ENCODE data around the gene PSME3. TPM values are rescaled to one million over a fixed set of nuclear protein-coding genes. Genes with fewer than 3 reads are reported as not detected.

Gene PSME3
- total RNA-seq, 1 experiment from 2014 or later: 107 TPM

- intact Hi-C loops (cut with micrococcal nuclease): no loop called here
- peaks cover 39% of the 10 kb centered on the region for H3K79me2 ChIP-seq (ENCODE audit: low read length)
- H2AFZ ChIP-seq (ENCODE audit: low read length): no peak overlapping the region
- no peak for ATAC-seq
- H3K9me2 ChIP-seq (replicated peaks; ENCODE audit: low read length): no peaks in the 10 kb centered on the region
- H3K27ac ChIP-seq (ENCODE audit: low read length): no peak overlapping the region
- no peak overlapping the region for H3K4me3 ChIP-seq (ENCODE audit: low read length)
- H3K9ac ChIP-seq (ENCODE audit: low read length): no peak overlapping the region
- no peak for DNase-seq
- ChIA-PET CTCF (no interaction called here), POLR2A (ENCODE audit: unreplicated experiment) (no interaction called here)
- no peaks in the 10 kb centered on the region for H3K27me3 ChIP-seq (ENCODE audit: low read length)
- no peak overlapping the region for H3K4me2 ChIP-seq (ENCODE audit: low read length)
- no peaks in the 10 kb centered on the region for H3F3A ChIP-seq (ENCODE audit: low read length, unreplicated experiment)
- H3K36me3 ChIP-seq (ENCODE audit: low read depth, low read length): peaks cover 2% of the 10 kb centered on the region; the same call in 1 of the 2 replicates
- TF ChIP-seq CTCF (conservative IDR thresholded peaks at IDR 0.05; ENCODE audit: low read depth, low read length) (no peak), EZH2 (IDR thresholded peaks at IDR 0.05; ENCODE audit: low read length, unreplicated experiment) (no peak), EZH2phosphoT487 (IDR thresholded peaks at IDR 0.05; ENCODE audit: borderline replicate concordance, low read length) (no peak)
- H4K20me1 ChIP-seq (ENCODE audit: low read length): no peaks in the 10 kb centered on the region
- no TSS peak for BruUV-seq (replicated peaks)
- peaks cover 12% of the 10 kb centered on the region for H3K4me1 ChIP-seq (ENCODE audit: insufficient read depth, low read length)
- no peaks in the 10 kb centered on the region for H3K9me3 ChIP-seq (ENCODE audit: low read length)
Measured at GRCh38 chr17:42830971-42831370, 2.2 kb upstream of the PSME3 start.

- CTCF ChIA-PET: interaction anchor here (0.6 kb wide), 1 partner anchor 530 kb away, joined by 3 read pairs; no protein-coding TSS in a partner anchor
- intact Hi-C loops (cut with micrococcal nuclease): no loop called here
- peaks cover 45% of the 10 kb centered on the region for H3K79me2 ChIP-seq (ENCODE audit: low read length)
Measured at GRCh38 chr17:42832213-42832933, 824 bp upstream of the PSME3 start.

More at GRCh38 chr17:42832213-42832933, 824 bp upstream of the PSME3 start:
- Histone ChIP-seq H3K4me3 (ENCODE audit: low read length) (peak overlapping the region; percentile 96), H3K4me1 (ENCODE audit: insufficient read depth, low read length) (peaks cover 12% of the 10 kb centered on the region), H4K20me1 (ENCODE audit: low read length) (no peaks in the 10 kb centered on the region), H3K9ac (ENCODE audit: low read length) (peak overlapping the region; percentile 99), H3K9me3 (ENCODE audit: low read length) (no peaks in the 10 kb centered on the region), H3K27ac (ENCODE audit: low read length) (peak overlapping the region; percentile 75), H2AFZ (ENCODE audit: low read length) (peak overlapping the region; percentile 89), H3K9me2 (replicated peaks; ENCODE audit: low read length) (no peaks in the 10 kb centered on the region), H3K27me3 (ENCODE audit: low read length) (no peaks in the 10 kb centered on the region), H3K36me3 (ENCODE audit: low read depth, low read length) (peaks cover 4% of the 10 kb centered on the region), H3F3A (ENCODE audit: low read length, unreplicated experiment) (no peaks in the 10 kb centered on the region), H3K4me2 (ENCODE audit: low read length) (peak overlapping the region; percentile 92)
- POLR2A ChIA-PET (ENCODE audit: unreplicated experiment): interaction anchor here (0.5 kb wide), 1 partner anchor 228 kb away, joined by 8 read pairs; no protein-coding TSS in a partner anchor
- BruUV-seq (replicated peaks): no TSS peak
- peak; percentile 27 for DNase-seq
- TF ChIP-seq EZH2phosphoT487 (IDR thresholded peaks at IDR 0.05; ENCODE audit: borderline replicate concordance, low read length) (no peak), CTCF (conservative IDR thresholded peaks at IDR 0.05; ENCODE audit: low read depth, low read length) (no peak), EZH2 (IDR thresholded peaks at IDR 0.05; ENCODE audit: low read length, unreplicated experiment) (no peak)
- ATAC-seq: peak; percentile 24
